NCI-H510A (cell line): ENCODE measurements around the gene CHD1.

ENCODE experiments used
- DNase-seq: peaks from one replicate; lab custom pipeline; 2025; lab: John Stamatoyannopoulos, UW

The CHD1 gene

GRCh38 chr5:98810206-98810605 lies 118.6 kb downstream of the CHD1 start:
- DNase-seq = no peak

DNA sequence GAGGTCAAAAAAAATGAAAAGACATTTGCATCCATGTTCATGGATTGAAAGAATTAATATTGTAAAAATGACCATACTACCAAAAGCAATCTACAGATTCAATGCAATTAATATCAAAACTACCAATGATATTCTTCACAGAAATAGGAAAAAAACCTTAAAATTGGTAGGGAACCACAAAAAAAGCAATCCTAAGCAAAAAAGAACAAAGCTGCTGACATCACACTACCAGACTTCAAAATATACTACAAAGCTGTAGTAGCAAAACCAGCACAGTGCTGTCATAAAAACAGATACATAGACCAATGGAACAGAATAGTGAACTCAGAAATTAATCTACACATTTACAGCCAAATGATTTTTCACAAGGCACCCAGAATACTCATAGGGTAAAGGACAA lies 121.0 kb downstream of the CHD1 start:
- no peak for DNase-seq

- DNase-seq = no peak
Observed at GRCh38 chr5:98805070-98805469, 123.7 kb downstream of the CHD1 start.

DNA sequence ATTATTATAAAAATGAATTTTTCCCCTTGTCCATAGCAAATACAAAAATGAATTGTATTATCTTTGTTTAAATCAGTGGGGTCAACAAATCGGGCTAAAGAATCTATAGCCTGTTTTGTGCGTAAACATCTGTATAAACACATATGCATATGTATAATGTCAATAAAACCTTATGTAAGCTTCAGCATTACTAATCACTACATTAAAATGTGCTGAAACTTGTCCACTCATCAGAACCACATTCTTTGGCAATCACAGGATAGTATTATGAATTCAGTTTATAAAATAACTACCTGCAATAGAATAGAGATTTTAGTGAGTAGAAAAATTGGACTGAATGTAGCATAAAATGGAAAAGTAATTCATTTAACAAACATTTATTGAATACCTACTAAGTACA lies 124.7 kb downstream of the CHD1 start:
- DNase-seq = no peak
